AG04450 (cell line): Measurements from ENCODE around the gene CORIN. TPM values are rescaled to one million over a fixed set of nuclear protein-coding genes. Genes with fewer than 3 reads are reported as not detected.

ENCODE experiments used
- CTCF ChIA-PET: fragments of 300-600, 350-600 bp; formaldehyde crosslinking; extraction: SDS; loops from one replicate; lab custom pipeline; 2022; ENCODE audit warnings: antibody characterized with exemption, inconsistent platforms; lab: Charles Lee
- POLR2A ChIA-PET: fragments of 350-600 bp; formaldehyde crosslinking; extraction: SDS; loops from one replicate; lab custom pipeline; 2021; ENCODE audit warnings: antibody characterized with exemption, inconsistent platforms; lab: Yijun Ruan, JAX
- DNase-seq: peaks from one replicate; pipeline ENCODE4 v3.0.0-alpha.2; 2011; ENCODE audit warnings: low read depth, low spot score
- H3K27ac ChIP-seq: one replicate; pipeline ENCODE4 v1.5.1; 2012; ENCODE audit warnings: low read depth, low read length, control low read depth
- H3K27me3 ChIP-seq: one replicate; pipeline ENCODE4 v1.6.0; 2012; ENCODE audit warnings: low read length; ENCODE audit not compliant: control insufficient read depth, insufficient read depth
- H3K4me3 ChIP-seq: 2 replicates; pipeline ENCODE4 v1.5.1; 2011; ENCODE audit warnings: mild to moderate bottlenecking, low read depth, low read length, control low read depth
- H3K9me3 ChIP-seq: 2 replicates; pipeline ENCODE4 v1.5.1; 2012; ENCODE audit warnings: low read length; ENCODE audit not compliant: control insufficient read depth, insufficient read depth
- polyA plus RNA-seq: library from polyadenylated mRNA; depleted of rRNA; stranded (reverse); fragments of >200 nt; gene quantifications from 2 replicates; pipeline ENCODE4 v1.2.3, GENCODE V29; 2011
- TF ChIP-seq, protein P1 (sequence below): IDR thresholded peaks from 2 replicates; pipeline ENCODE4 v1.5.1; 2011; ENCODE audit warnings: low read depth, low read length, control low read depth, inconsistent platforms

The CORIN gene
- polyA plus RNA-seq, 1 experiment, result 29.6 TPM

DNA sequence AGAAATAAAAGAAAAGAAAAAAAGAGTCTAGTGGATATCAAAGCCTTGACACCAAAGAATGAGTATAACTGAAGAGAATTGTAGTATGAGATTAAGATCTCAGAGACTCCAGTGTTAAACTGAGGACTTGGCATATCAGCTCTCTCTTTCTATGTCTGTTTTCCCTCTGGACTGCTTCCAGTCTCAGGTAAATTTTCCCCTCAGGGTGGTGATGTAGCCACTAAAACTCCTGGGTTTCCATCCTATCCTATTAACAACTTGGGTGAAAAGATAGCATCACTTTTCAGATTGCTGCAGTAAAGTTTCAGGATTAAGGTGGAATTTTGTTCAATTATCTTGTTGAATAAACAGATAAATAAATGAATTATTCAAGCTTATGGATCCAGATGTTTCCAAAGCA is 267.1 kb downstream of the CORIN start:
- Histone ChIP-seq H3K27ac (no peak overlapping the region), H3K27me3 (no peaks in the 10 kb centered on the region), H3K4me3 (no peak overlapping the region), H3K9me3 (no peaks in the 10 kb centered on the region)
- DNase-seq, result no peak
- POLR2A ChIA-PET, result no interaction called here
- TF ChIP-seq, protein P1, sequence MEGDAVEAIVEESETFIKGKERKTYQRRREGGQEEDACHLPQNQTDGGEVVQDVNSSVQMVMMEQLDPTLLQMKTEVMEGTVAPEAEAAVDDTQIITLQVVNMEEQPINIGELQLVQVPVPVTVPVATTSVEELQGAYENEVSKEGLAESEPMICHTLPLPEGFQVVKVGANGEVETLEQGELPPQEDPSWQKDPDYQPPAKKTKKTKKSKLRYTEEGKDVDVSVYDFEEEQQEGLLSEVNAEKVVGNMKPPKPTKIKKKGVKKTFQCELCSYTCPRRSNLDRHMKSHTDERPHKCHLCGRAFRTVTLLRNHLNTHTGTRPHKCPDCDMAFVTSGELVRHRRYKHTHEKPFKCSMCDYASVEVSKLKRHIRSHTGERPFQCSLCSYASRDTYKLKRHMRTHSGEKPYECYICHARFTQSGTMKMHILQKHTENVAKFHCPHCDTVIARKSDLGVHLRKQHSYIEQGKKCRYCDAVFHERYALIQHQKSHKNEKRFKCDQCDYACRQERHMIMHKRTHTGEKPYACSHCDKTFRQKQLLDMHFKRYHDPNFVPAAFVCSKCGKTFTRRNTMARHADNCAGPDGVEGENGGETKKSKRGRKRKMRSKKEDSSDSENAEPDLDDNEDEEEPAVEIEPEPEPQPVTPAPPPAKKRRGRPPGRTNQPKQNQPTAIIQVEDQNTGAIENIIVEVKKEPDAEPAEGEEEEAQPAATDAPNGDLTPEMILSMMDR, result no peak
- CTCF ChIA-PET, result interaction anchor here (0.7 kb wide), 2 partner anchors 108 to 449 kb away, joined by 3 read pairs; partner anchors contain the start of gene COMMD8

DNA sequence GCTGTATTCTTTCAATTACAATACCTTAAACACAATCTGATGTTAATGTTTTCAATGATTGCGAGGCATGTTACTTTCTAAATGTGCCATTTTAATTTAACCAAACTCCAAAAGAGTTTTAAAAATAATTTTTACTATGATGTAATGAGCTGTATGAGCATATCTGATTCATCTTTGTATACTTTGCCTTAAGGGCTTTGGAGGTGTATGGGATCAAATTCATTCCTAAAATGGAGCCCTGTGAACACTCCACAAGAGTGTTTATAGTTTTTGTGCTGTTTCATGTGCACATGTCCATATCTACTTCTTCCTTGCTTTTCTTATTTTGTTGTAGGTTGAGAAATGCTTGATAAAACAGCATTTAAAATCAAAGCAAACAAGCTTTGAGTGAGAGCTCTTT is 270.4 kb downstream of the CORIN start:
- DNase-seq, result no peak
- POLR2A ChIA-PET, result no interaction called here
- no peaks in the 10 kb centered on the region for H3K9me3 ChIP-seq
- CTCF ChIA-PET, result interaction anchor here (0.9 to 1.5 kb wide), 6 partner anchors 10 to 445 kb away, joined by 3 to 5 read pairs (median 4); no protein-coding TSS in a partner anchor
- no peaks in the 10 kb centered on the region for H3K27me3 ChIP-seq
- TF ChIP-seq, protein P1, result no peak
- no peak overlapping the region for H3K4me3 ChIP-seq
- no peak overlapping the region for H3K27ac ChIP-seq

DNA sequence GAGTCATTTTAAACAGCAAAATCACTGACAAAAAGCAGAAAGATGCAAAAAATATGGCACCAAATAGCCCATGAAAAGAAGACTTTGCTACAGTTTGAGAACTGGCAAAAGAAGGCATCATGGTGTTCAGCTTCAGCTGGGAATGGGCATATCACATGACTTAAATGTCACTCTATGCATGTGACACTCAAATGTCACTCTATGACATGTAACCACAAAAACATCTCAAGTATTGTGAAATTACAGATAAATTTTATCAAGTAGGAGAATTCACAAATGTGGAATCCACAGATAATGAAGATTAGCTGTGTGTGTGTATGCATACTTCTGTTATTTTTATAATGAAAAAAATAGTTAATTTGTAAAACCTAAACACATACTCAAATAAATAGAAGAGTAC is 270.9 kb downstream of the CORIN start:
- no peak overlapping the region for H3K4me3 ChIP-seq
- no peaks in the 10 kb centered on the region for H3K9me3 ChIP-seq
- no peak for DNase-seq
- ChIA-PET POLR2A (no interaction called here), CTCF (interaction anchor here (0.9 to 2.8 kb wide), 5 partner anchors 57 to 444 kb away, joined by 3 to 16 read pairs (median 5); no protein-coding TSS in a partner anchor)
- H3K27me3 ChIP-seq, result no peaks in the 10 kb centered on the region
- TF ChIP-seq, protein P1, result no peak
- H3K27ac ChIP-seq, result no peak overlapping the region

GRCh38 chr4:47566566-47566965 is 271.3 kb downstream of the CORIN start:
- no peaks in the 10 kb centered on the region for H3K27me3 ChIP-seq
- no peak overlapping the region for H3K27ac ChIP-seq
- H3K4me3 ChIP-seq, result no peak overlapping the region
- TF ChIP-seq, protein P1, result no peak
- ChIA-PET CTCF (interaction anchor here (0.9 to 2.8 kb wide), 4 partner anchors 15 to 102 kb away, joined by 3 to 16 read pairs (median 5); no protein-coding TSS in a partner anchor), POLR2A (no interaction called here)
- DNase-seq, result no peak
- H3K9me3 ChIP-seq, result no peaks in the 10 kb centered on the region

DNA sequence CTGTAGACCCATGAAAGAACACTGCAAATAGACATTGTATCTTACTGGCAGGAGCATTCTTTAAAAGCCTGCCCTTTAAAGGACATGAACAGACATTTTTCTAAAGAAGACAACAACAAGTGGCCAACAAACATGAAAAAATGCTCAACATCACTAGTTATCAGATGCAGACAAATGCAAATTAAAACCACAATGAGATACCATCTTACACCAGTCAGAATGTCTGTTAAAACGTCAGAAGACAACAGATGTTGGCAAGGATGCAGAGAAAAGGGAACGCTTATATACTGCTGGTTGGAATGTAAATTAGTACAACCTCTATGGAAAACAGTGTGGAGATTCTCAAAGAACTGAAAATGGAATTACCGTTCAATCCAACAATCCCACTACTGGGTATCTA is 275.6 kb downstream of the CORIN start:
- TF ChIP-seq, protein P1, result no peak
- ChIA-PET POLR2A (no interaction called here), CTCF (interaction anchor here (1.7 kb wide), 1 partner anchor 52 kb away, joined by 6 read pairs; no protein-coding TSS in a partner anchor)
- no peak for DNase-seq
- H3K27ac ChIP-seq, result no peak overlapping the region
- no peak overlapping the region for H3K4me3 ChIP-seq
- H3K27me3 ChIP-seq, result no peaks in the 10 kb centered on the region
- H3K9me3 ChIP-seq, result no peaks in the 10 kb centered on the region
